Measurements from ENCODE around the gene APRT. TPM values are rescaled to one million over a fixed set of nuclear protein-coding genes. Genes with fewer than 3 reads are reported as not detected.
A peak's percentile ranks its signal among the peaks of the same experiment; 100 is the strongest.

APRT gene
- total RNA-seq, 1 experiment from 2014 or later, result 311 TPM

DNA sequence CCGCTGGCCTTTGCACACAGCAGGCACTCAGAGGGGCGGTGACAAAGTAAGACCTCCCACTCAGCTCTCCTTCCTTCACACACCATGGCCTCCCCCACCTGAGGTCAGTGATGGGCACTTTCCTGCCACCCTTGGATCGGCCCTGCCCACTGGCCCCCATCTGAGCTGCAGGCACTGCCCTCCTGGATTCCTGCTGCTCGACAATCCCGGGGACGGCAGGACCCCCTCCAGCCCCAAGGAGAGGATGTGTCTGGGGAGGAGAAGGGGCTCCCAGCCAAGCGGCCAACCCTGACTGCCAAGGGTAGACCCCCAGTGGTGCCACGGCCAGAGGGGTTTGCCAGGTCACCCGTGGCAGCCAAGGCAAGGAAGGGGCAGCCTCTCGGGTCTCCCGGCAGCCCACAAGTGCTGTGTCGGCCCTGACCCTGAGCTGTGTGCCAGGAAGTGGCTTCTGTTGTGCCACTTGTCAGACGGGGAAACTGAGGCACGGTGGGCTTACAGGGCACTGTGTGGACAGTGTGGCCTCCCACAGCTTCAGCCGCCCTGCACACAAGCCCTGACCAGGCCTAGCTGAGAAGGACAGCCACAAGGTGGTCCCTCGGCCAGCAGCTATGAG lies 49.4 kb downstream of the APRT start:
- ChIA-PET CTCF (interaction anchor here (1.5 kb wide), 1 partner anchor 25 kb away, joined by 6 read pairs; no protein-coding TSS in a partner anchor), RAD21 (ENCODE audit: low non-redundant PET in 1 of 2, low total read pairs in 2 of 2, uncharacterized antibody in 2 of 2, unreplicated experiment in 2 of 2) (no interaction called here), POLR2A (interaction anchor here (1.1 kb wide), 1 partner anchor 31 kb away, joined by 7 read pairs; no protein-coding TSS in a partner anchor)
- Histone ChIP-seq H3K27ac (ENCODE audit: low read depth, low read length) (peak overlapping the region; percentile 10; the same call in 1 of the 2 replicates), H3K9me3 (ENCODE audit: control insufficient read depth in 1 of 2, insufficient read depth in 1 of 2, low read depth in 1 of 2, low read length in 2 of 2) (no peaks in the 10 kb centered on the region), H3K27me3 (ENCODE audit: insufficient read depth, low read length) (no peaks in the 10 kb centered on the region), H3K36me3 (ENCODE audit: control insufficient read depth in 1 of 2, insufficient read depth in 2 of 2, low read length in 2 of 2) (peaks cover 2 to 13% of the 10 kb centered on the region in 2 experiments; a peak in 1 of 4 replicates), H3K9ac (ENCODE audit: low read length) (no peak overlapping the region), H3K4me2 (ENCODE audit: low read length) (no peak overlapping the region), H3K9me2 (ENCODE audit: insufficient read depth) (no peaks in the 10 kb centered on the region), H4K20me1 (ENCODE audit: insufficient read depth) (peaks cover 8% of the 10 kb centered on the region; the same call in 1 of the 2 replicates), H3K4me3 (replicated peaks in 1 of 2; ENCODE audit: low read depth in 1 of 2, low read length in 2 of 2) (no peak overlapping the region), H3K79me2 (ENCODE audit: insufficient read depth, low read length) (peaks cover 99% of the 10 kb centered on the region), H2AFZ (ENCODE audit: low read depth, low read length, poor library complexity, severe bottlenecking) (no peak overlapping the region), H3K4me1 (ENCODE audit: control insufficient read depth in 1 of 2, insufficient read depth in 2 of 2, low read length in 2 of 2) (peaks cover 13 to 70% of the 10 kb centered on the region in 2 experiments; a peak in 3 of 4 replicates)
- BruUV-seq (replicated peaks), result no TSS peak
- DNase-seq (ENCODE audit: low read depth, low spot score) (no peak), ATAC-seq (no peak)
- TF ChIP-seq ZNF274 (IDR thresholded peaks at IDR 0.05; ENCODE audit: low read depth, low read length), result no peak
- no peak for TF ChIP-seq YY1 (IDR thresholded peaks at IDR 0.05; ENCODE audit: extremely low read depth, insufficient replicate concordance, low read depth, low read length)
- no peak for TF ChIP-seq FOSL1 (IDR thresholded peaks at IDR 0.05; ENCODE audit: low read depth)
- no peak for TF ChIP-seq POLR2A (IDR thresholded peaks at IDR 0.05; ENCODE audit: borderline replicate concordance, extremely low read depth, insufficient read depth, insufficient read length)
- no peak for TF ChIP-seq CEBPB (IDR thresholded peaks at IDR 0.05; ENCODE audit: low read depth)
- TF ChIP-seq, protein P1, sequence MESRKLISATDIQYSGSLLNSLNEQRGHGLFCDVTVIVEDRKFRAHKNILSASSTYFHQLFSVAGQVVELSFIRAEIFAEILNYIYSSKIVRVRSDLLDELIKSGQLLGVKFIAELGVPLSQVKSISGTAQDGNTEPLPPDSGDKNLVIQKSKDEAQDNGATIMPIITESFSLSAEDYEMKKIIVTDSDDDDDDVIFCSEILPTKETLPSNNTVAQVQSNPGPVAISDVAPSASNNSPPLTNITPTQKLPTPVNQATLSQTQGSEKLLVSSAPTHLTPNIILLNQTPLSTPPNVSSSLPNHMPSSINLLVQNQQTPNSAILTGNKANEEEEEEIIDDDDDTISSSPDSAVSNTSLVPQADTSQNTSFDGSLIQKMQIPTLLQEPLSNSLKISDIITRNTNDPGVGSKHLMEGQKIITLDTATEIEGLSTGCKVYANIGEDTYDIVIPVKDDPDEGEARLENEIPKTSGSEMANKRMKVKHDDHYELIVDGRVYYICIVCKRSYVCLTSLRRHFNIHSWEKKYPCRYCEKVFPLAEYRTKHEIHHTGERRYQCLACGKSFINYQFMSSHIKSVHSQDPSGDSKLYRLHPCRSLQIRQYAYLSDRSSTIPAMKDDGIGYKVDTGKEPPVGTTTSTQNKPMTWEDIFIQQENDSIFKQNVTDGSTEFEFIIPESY (IDR thresholded peaks at IDR 0.05; ENCODE audit: extremely low read depth, insufficient replicate concordance, low read length), result no peak
- no peak for TF ChIP-seq EZH2 (IDR thresholded peaks at IDR 0.05)
- TF ChIP-seq SRF (IDR thresholded peaks at IDR 0.05; ENCODE audit: low read depth), result no peak
- TF ChIP-seq, protein P2, sequence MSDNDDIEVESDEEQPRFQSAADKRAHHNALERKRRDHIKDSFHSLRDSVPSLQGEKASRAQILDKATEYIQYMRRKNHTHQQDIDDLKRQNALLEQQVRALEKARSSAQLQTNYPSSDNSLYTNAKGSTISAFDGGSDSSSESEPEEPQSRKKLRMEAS (IDR thresholded peaks at IDR 0.05), result no peak
- TF ChIP-seq ELF1 (IDR thresholded peaks at IDR 0.05; ENCODE audit: borderline replicate concordance, low read depth), result no peak
- intact Hi-C loops (cut with micrococcal nuclease), result no loop called here
